Endodermal cell (in vitro differentiated cells): Measurements from ENCODE around the gene VPS41. TPM values are rescaled to one million over a fixed set of nuclear protein-coding genes. Genes with fewer than 3 reads are reported as not detected.

Experiments
- DNase-seq: peaks from one replicate; pipeline ENCODE4 v3.0.0-alpha.2; 2017
- H3K27ac ChIP-seq: 2 replicates; pipeline ENCODE4 v1.5.1; 2013; ENCODE audit warnings: mild to moderate bottlenecking, low read depth, low read length, moderate library complexity
- H3K27me3 ChIP-seq: 2 replicates; pipeline ENCODE4 v1.6.1; 2013; ENCODE audit warnings: mild to moderate bottlenecking, low read length, moderate library complexity; ENCODE audit not compliant: insufficient read depth, control insufficient read depth, poor library complexity, severe bottlenecking
- H3K36me3 ChIP-seq: 2 replicates; pipeline ENCODE4 v1.7.0; 2013; ENCODE audit warnings: mild to moderate bottlenecking, low read length, moderate library complexity; ENCODE audit not compliant: control insufficient read depth, insufficient read depth
- H3K4me1 ChIP-seq: one replicate; pipeline ENCODE4 v1.7.0; 2013; ENCODE audit warnings: low read length; ENCODE audit not compliant: control insufficient read depth, insufficient read depth
- H3K4me3 ChIP-seq: 2 replicates; pipeline ENCODE4 v1.5.1; 2013; ENCODE audit warnings: mild to moderate bottlenecking, low read length, moderate library complexity
- H3K9ac ChIP-seq: 2 replicates; pipeline ENCODE4 v1.6.1; 2013; ENCODE audit warnings: mild to moderate bottlenecking, low read length, moderate library complexity; ENCODE audit not compliant: poor library complexity, severe bottlenecking; ENCODE audit errors: extremely low read depth
- H3K9me3 ChIP-seq: 2 replicates; pipeline ENCODE4 v1.6.1; 2013; ENCODE audit warnings: mild to moderate bottlenecking, low read length, moderate library complexity; ENCODE audit not compliant: control insufficient read depth
- H3K27ac Mint-ChIP-seq: 2 replicates; pipeline ENCODE4 v1.8.0; 2020; ENCODE audit warnings: mixed read lengths
- H3K27me3 Mint-ChIP-seq: 2 replicates; pipeline ENCODE4 v1.8.0; 2021; ENCODE audit warnings: mild to moderate bottlenecking, mixed read lengths; ENCODE audit not compliant: insufficient read depth
- H3K36me3 Mint-ChIP-seq: 2 replicates; pipeline ENCODE4 v1.8.0; 2020; ENCODE audit warnings: low read depth, mixed read lengths
- H3K4me1 Mint-ChIP-seq: 2 replicates; pipeline ENCODE4 v1.8.0; 2020; ENCODE audit warnings: mixed read lengths
- H3K4me3 Mint-ChIP-seq: 2 replicates; pipeline ENCODE4 v1.8.0; 2020; ENCODE audit warnings: mild to moderate bottlenecking, moderate library complexity, mixed read lengths
- H3K9me3 Mint-ChIP-seq: 2 replicates; pipeline ENCODE4 v1.8.0; 2020; ENCODE audit warnings: mild to moderate bottlenecking, mixed read lengths
- WGBS, 2 experiments: methylation state at CpG; one replicate each; pipeline versions ENCODE4 v1.1.5 to v1.1.7; 2013; ENCODE audit warnings: missing lambda C conversion rate in 2 of 2, mixed read lengths in 1 of 2; ENCODE audit not compliant: insufficient coverage in 1 of 2, insufficient read length in 1 of 2; 5-methylcytosine and 5-hydroxymethylcytosine counted together
- total RNA-seq, 2 donors: library from RNA; stranded (reverse); fragmentation: NEBNext Ultra II Directional in 1 of 2; extraction: Animal tissue kit (Norgen Biotek cat#: 25700) in 1 of 2; gene quantifications; 2 replicates in 1 of 2; 3 replicates in 1 of 2; pipeline ENCODE4 v1.2.1, GENCODE V29; 2021
- TF ChIP-seq, protein P1 (sequence below): fragments of 200-600 bp; sonication (generic); conservative IDR thresholded peaks from 2 replicates; pipeline ENCODE4 v1.5.0; 2021; ENCODE audit warnings: antibody characterized with exemption, mild to moderate bottlenecking

Gene VPS41
- total RNA-seq, 2 donors from 2014 or later = 77.1 to 78.0 TPM

DNA sequence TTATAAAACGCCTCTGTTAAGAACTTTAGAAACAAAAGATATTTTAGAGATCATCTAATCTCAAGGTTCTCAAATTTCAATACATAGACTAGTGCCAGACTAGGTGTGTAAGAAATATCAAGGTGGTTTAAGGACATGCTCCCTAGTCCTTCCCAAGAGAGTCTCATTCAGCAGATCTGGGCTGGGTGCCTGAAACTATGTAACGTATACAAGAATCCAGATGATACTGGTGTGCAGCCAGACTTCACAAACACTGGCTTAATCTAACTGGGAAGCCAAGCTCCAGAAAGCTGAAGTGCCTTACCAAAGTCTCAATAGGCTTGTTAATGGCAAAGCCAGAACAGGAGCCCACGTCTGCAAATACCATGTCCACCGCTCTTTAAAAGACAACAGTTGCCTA lies 172.9 kb downstream of the VPS41 start:
- H3K9me3 Mint-ChIP-seq = no peaks in the 10 kb centered on the region
- H3K27ac ChIP-seq = no peak overlapping the region
- no peak overlapping the region for H3K9ac ChIP-seq
- no peak overlapping the region for H3K27ac Mint-ChIP-seq
- TF ChIP-seq, protein P1, sequence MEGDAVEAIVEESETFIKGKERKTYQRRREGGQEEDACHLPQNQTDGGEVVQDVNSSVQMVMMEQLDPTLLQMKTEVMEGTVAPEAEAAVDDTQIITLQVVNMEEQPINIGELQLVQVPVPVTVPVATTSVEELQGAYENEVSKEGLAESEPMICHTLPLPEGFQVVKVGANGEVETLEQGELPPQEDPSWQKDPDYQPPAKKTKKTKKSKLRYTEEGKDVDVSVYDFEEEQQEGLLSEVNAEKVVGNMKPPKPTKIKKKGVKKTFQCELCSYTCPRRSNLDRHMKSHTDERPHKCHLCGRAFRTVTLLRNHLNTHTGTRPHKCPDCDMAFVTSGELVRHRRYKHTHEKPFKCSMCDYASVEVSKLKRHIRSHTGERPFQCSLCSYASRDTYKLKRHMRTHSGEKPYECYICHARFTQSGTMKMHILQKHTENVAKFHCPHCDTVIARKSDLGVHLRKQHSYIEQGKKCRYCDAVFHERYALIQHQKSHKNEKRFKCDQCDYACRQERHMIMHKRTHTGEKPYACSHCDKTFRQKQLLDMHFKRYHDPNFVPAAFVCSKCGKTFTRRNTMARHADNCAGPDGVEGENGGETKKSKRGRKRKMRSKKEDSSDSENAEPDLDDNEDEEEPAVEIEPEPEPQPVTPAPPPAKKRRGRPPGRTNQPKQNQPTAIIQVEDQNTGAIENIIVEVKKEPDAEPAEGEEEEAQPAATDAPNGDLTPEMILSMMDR = no peak
- H3K36me3 ChIP-seq = peaks cover 14% of the 10 kb centered on the region
- H3K4me1 ChIP-seq = no peaks in the 10 kb centered on the region
- no peaks in the 10 kb centered on the region for H3K27me3 Mint-ChIP-seq
- peaks cover 22% of the 10 kb centered on the region for H3K36me3 Mint-ChIP-seq
- H3K27me3 ChIP-seq = no peaks in the 10 kb centered on the region
- 85 to 100% methylated on average over 1 to 4 of the region's 4 CpGs for WGBS, 2 experiments
- H3K4me3 ChIP-seq = no peak overlapping the region
- peaks cover 2% of the 10 kb centered on the region for H3K4me1 Mint-ChIP-seq
- no peak for DNase-seq
- H3K4me3 Mint-ChIP-seq = no peak overlapping the region
- no peaks in the 10 kb centered on the region for H3K9me3 ChIP-seq

DNA sequence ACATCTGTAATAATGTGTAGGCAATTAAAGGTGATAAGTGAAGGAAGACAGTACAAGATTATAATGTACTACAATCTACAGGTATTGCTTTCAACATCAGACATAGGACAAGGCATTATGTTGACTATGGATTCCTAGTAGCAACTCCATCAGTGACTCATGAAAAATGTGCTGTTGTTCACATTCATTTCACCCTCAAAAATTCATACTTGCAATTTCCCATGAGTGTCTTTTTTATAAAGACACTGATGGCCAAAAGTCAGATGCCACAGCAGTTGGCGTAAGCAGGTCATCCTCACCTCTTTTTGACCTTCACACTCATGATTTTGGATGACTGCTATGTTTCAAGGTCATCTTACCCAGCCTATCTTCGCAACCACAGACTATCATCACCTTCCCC lies 177.8 kb downstream of the VPS41 start:
- peaks cover 4% of the 10 kb centered on the region for H3K4me1 ChIP-seq
- TF ChIP-seq, protein P1 = no peak
- peaks cover 22% of the 10 kb centered on the region for H3K36me3 ChIP-seq
- Mint-ChIP-seq H3K27me3 (no peaks in the 10 kb centered on the region), H3K36me3 (peaks cover 32% of the 10 kb centered on the region), H3K4me1 (peaks cover 7% of the 10 kb centered on the region), H3K4me3 (no peak overlapping the region), H3K27ac (no peak overlapping the region), H3K9me3 (no peaks in the 10 kb centered on the region)
- no peak for DNase-seq
- no peak overlapping the region for H3K9ac ChIP-seq
- H3K4me3 ChIP-seq = no peak overlapping the region
- WGBS, 2 experiments = 98 to 100% methylated on average over 2 of the region's 2 CpGs
- H3K27ac ChIP-seq = no peak overlapping the region
- H3K9me3 ChIP-seq = no peaks in the 10 kb centered on the region
- no peaks in the 10 kb centered on the region for H3K27me3 ChIP-seq

DNA sequence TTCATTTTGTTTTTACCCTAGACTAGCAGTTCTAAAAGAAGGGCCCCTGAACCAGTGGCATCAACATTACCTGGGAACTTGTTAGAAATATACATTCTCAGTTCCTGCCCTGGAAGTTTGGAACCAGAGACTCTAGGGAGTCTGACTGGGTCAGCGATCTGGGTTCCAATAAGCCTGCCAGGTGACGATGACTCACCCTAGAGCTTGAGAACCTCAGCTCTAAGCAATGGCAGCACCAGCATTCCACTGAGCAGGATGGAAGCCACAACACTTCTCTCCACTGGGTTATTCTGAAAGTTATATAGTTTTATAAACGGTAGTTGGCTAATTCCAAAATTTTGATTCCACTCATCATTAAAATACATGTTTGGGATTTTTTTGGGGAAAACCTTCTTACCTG lies 180.8 kb downstream of the VPS41 start:
- WGBS, 2 experiments = 71 to 82% methylated on average over 1 to 2 of the region's 3 CpGs
- no peak overlapping the region for H3K4me3 ChIP-seq
- Mint-ChIP-seq H3K4me1 (peaks cover 7% of the 10 kb centered on the region), H3K36me3 (peaks cover 37% of the 10 kb centered on the region), H3K27ac (no peak overlapping the region), H3K4me3 (no peak overlapping the region), H3K9me3 (no peaks in the 10 kb centered on the region), H3K27me3 (no peaks in the 10 kb centered on the region)
- no peak for DNase-seq
- TF ChIP-seq, protein P1 = no peak
- peaks cover 18% of the 10 kb centered on the region for H3K36me3 ChIP-seq
- peaks cover 4% of the 10 kb centered on the region for H3K4me1 ChIP-seq
- H3K9me3 ChIP-seq = no peaks in the 10 kb centered on the region
- H3K27me3 ChIP-seq = no peaks in the 10 kb centered on the region
- no peak overlapping the region for H3K9ac ChIP-seq
- no peak overlapping the region for H3K27ac ChIP-seq
